Activated CD8-positive, alpha-beta memory T cell treated with anti-CD3 and anti-CD28 coated beads, Interleukin-2, amount 10 ng/mL, durations not matched to agents 7 days and 5 days (primary cell): ENCODE results near the gene KLK8. TPM values are rescaled to one million over a fixed set of nuclear protein-coding genes. Genes with fewer than 3 reads are reported as not detected.

Experiments
- ATAC-seq: fragments of 150-1000 bp; cut with Tn5 transposase; one replicate; pipeline ENCODE4 v1.10.0; 2021; ENCODE audit warnings: moderate library complexity
- CTCF ChIA-PET: fragments of 350-600 bp; sonication (Branson Sonifier 250); formaldehyde crosslinking; loops from one replicate; lab custom pipeline; 2021; ENCODE audit warnings: antibody characterized with exemption; lab: Charles Lee
- DNase-seq: peaks from one replicate; pipeline ENCODE4 v3.0.0-alpha.2; 2020
- H3K27ac Mint-ChIP-seq: one replicate; pipeline ENCODE4 v1.8.0; 2021; ENCODE audit warnings: mild to moderate bottlenecking, mixed read lengths
- H3K27me3 Mint-ChIP-seq: one replicate; pipeline ENCODE4 v1.8.0; 2021; ENCODE audit warnings: mixed read lengths
- H3K36me3 Mint-ChIP-seq: one replicate; pipeline ENCODE4 v1.8.0; 2021; ENCODE audit warnings: mild to moderate bottlenecking, mixed read lengths
- H3K4me1 Mint-ChIP-seq: one replicate; pipeline ENCODE4 v1.8.0; 2021; ENCODE audit warnings: mixed read lengths
- H3K4me3 Mint-ChIP-seq: one replicate; pipeline ENCODE4 v1.8.0; 2021; ENCODE audit warnings: mild to moderate bottlenecking, moderate library complexity, mixed read lengths
- H3K9me3 Mint-ChIP-seq: one replicate; pipeline ENCODE4 v1.8.0; 2022; ENCODE audit warnings: low read depth, mixed read lengths
- total RNA-seq, 2 experiments: library from RNA; stranded (reverse); gene quantifications; one replicate each; pipeline ENCODE4 v1.2.3, GENCODE V29; 2021

KLK8 gene
- total RNA-seq, 2 experiments from 2014 or later = not detected

DNA sequence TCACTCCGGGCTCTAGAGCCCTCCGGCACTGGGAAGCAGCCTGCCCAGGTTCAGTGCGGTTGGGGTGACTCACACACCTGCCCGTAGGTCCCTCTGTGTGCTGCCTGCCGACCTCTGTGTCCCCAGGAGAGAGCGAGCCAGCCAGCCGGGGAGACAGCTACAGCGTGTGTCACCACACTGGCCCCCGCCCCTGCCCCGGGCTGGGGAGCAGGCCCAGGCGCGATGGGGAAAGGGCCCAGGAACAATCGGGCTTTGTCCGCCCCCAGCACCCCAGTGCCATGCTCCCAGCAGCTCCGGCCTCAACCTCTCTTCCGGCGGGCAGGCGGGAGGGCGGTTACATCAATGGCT is 32.0 kb downstream of the KLK8 start, which contains the start of gene KLK6:
Gene KLK6, minus strand, starts transcription at position 179 of the 348 bp plus-strand sequence. CDS start 1,487 bp downstream, outside the sequence.
- no peak within 1 kb of the TSS for H3K4me3 Mint-ChIP-seq
- H3K4me1 Mint-ChIP-seq = no peaks in the 10 kb centered on the region
- H3K27ac Mint-ChIP-seq = no peak within 1 kb of the TSS
- ATAC-seq (no peak), DNase-seq (no peak)
- H3K36me3 Mint-ChIP-seq = no peaks in the 10 kb centered on the region
- peaks cover 2% of the 10 kb centered on the region for H3K27me3 Mint-ChIP-seq
- H3K9me3 Mint-ChIP-seq = no peaks in the 10 kb centered on the region
- CTCF ChIA-PET = no interaction called here

- DNase-seq (no peak), ATAC-seq (no peak)
- CTCF ChIA-PET = no interaction called here
- no peak overlapping the region for H3K4me3 Mint-ChIP-seq
- no peaks in the 10 kb centered on the region for H3K36me3 Mint-ChIP-seq
- peaks cover 2% of the 10 kb centered on the region for H3K27me3 Mint-ChIP-seq
- no peaks in the 10 kb centered on the region for H3K4me1 Mint-ChIP-seq
- H3K9me3 Mint-ChIP-seq = no peaks in the 10 kb centered on the region
- no peak overlapping the region for H3K27ac Mint-ChIP-seq
Measured at GRCh38 chr19:50968716-50969412, 32.5 kb downstream of the KLK8 start.

DNA sequence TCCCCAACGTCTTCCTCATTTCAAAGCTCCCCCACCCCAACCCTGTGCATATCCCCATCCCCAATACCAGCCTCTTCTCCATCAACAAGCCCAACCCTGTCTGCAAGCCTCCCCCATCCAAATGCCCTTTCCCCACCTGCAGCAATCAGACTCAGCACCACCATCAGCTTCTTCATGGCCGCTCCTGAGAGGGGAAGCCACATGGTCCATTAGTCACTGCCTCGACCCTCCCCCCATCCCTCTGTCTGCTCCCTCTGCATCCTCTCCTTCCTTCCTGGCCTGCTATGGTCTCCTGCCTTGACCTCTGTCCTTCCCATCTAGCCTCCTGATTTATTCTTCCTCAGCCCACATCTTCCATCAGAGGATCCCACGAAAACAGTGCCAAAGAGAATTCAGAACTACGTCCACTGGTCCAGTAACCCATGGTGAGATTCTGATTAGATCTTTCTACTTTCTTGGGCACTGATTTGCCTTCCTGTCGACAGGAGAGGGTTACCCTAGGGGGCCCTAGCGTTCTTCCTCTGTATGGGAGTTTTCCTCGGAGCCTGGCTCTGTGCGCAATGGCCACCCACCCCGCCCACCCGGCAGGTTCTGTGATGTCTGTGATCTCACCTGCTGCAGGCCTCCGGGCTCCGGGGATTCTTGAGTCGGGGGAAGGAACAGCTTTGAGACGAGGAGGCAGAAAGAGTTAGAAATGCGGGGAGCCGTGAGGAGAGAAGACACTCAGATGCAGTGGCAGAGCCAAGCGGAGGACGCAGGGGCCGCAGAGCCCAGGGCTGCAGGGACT is 33.3 kb downstream of the KLK8 start:
- DNase-seq = no peak
- Mint-ChIP-seq H3K27me3 (peaks cover 2% of the 10 kb centered on the region), H3K9me3 (no peaks in the 10 kb centered on the region), H3K36me3 (no peaks in the 10 kb centered on the region), H3K27ac (no peak overlapping the region), H3K4me1 (no peaks in the 10 kb centered on the region), H3K4me3 (no peak overlapping the region)
- CTCF ChIA-PET = no interaction called here
- no peak for ATAC-seq

DNA sequence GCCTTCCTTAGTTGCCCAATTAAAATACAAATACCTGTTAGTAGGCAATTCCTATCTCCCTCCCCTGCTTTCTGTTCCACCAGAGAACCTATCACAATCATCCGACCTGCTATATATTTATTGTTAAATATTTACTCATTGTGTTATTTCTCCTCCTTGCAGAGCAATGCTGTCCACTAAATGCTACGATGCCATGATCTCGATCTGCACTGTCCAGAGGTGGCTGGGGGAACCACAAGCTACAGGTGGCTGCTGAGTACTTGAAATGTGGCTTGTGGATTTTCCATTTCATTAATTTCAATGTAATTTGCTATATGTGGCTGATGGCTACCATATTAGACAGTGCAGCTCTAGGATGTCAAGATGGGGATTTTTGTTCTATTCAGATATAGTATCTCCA is 37.1 kb downstream of the KLK8 start:
- H3K27ac Mint-ChIP-seq = no peak overlapping the region
- CTCF ChIA-PET = no interaction called here
- peaks cover 2% of the 10 kb centered on the region for H3K27me3 Mint-ChIP-seq
- DNase-seq = no peak
- no peak overlapping the region for H3K4me3 Mint-ChIP-seq
- no peak for ATAC-seq
- peaks cover 8% of the 10 kb centered on the region for H3K9me3 Mint-ChIP-seq
- no peaks in the 10 kb centered on the region for H3K36me3 Mint-ChIP-seq
- no peaks in the 10 kb centered on the region for H3K4me1 Mint-ChIP-seq

DNA sequence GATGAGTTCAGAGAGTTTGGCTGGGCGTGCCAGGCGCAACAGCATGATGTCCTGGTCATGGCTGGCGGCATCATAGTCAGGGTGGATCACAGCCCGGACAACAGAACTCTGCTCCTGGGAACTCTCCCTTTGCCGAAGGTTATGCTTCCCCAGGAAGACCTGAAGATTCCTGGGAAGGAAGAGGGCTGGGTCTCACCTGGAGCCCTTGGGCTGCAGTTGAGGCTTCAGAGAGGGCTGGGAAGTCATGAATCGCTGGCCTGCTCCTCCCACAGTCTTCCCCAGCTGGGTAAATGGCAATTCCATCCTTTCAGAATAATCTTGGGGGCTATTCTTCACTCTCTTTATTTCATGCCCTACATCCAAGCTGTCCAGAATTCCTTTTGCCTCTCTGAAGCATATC is 38.0 kb downstream of the KLK8 start:
- H3K27me3 Mint-ChIP-seq = peaks cover 2% of the 10 kb centered on the region
- ATAC-seq = no peak
- no peak overlapping the region for H3K4me3 Mint-ChIP-seq
- no peaks in the 10 kb centered on the region for H3K36me3 Mint-ChIP-seq
- peaks cover 9% of the 10 kb centered on the region for H3K9me3 Mint-ChIP-seq
- H3K27ac Mint-ChIP-seq = no peak overlapping the region
- DNase-seq = no peak
- no peaks in the 10 kb centered on the region for H3K4me1 Mint-ChIP-seq
- CTCF ChIA-PET = no interaction called here

- Mint-ChIP-seq H3K27ac (no peak overlapping the region), H3K27me3 (peaks cover 2% of the 10 kb centered on the region), H3K4me3 (no peak overlapping the region), H3K9me3 (peaks cover 9% of the 10 kb centered on the region), H3K4me1 (no peaks in the 10 kb centered on the region), H3K36me3 (no peaks in the 10 kb centered on the region)
- DNase-seq (no peak), ATAC-seq (no peak)
- CTCF ChIA-PET = no interaction called here
Measured at GRCh38 chr19:50962245-50962644, 39.2 kb downstream of the KLK8 start.

- no peak overlapping the region for H3K27ac Mint-ChIP-seq
- H3K9me3 Mint-ChIP-seq = peaks cover 9% of the 10 kb centered on the region
- CTCF ChIA-PET = no interaction called here
- no peaks in the 10 kb centered on the region for H3K27me3 Mint-ChIP-seq
- H3K36me3 Mint-ChIP-seq = no peaks in the 10 kb centered on the region
- H3K4me3 Mint-ChIP-seq = no peak overlapping the region
- H3K4me1 Mint-ChIP-seq = no peaks in the 10 kb centered on the region
- ATAC-seq (no peak), DNase-seq (no peak)
Measured at GRCh38 chr19:50959731-50960500, 41.5 kb downstream of the KLK8 start.

- H3K4me1 Mint-ChIP-seq = no peaks in the 10 kb centered on the region
- H3K9me3 Mint-ChIP-seq = peaks cover 7% of the 10 kb centered on the region
- no peak for ATAC-seq
- CTCF ChIA-PET = no interaction called here
- peaks cover 2% of the 10 kb centered on the region for H3K27me3 Mint-ChIP-seq
- no peaks in the 10 kb centered on the region for H3K36me3 Mint-ChIP-seq
- no peak for DNase-seq
- no peak overlapping the region for H3K27ac Mint-ChIP-seq
- no peak overlapping the region for H3K4me3 Mint-ChIP-seq
Measured at GRCh38 chr19:50957587-50957986, 43.8 kb downstream of the KLK8 start.

DNA sequence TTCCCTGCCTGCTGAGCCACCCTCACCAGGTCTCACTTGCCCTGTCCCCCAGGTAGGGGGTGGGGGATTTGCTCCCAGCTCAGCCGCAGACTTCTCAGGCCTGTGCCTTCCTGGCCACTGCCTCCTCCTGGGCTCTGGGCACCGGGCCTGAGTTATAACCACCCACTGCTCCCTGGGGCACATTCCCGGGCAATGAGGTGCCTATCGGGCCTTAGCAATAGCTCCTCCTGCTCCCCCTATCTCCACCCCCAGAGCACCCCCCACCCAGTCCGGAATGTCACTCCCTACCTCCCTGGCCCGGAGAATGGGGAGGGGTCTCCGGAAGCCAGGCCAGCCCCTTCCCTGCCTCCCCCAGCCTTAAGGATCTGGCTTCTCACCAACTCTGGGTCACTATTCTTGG is 48.5 kb downstream of the KLK8 start, which contains the start of gene KLK5:
Gene KLK5, minus strand, starts transcription at position 129 of the 400 bp plus-strand sequence. CDS start 381 bp downstream, outside the sequence.
- CTCF ChIA-PET = no interaction called here
- Mint-ChIP-seq H3K4me1 (no peaks in the 10 kb centered on the region), H3K27ac (no peak within 1 kb of the TSS), H3K9me3 (no peaks in the 10 kb centered on the region), H3K4me3 (no peak within 1 kb of the TSS), H3K36me3 (no peaks in the 10 kb centered on the region), H3K27me3 (peaks cover 2% of the 10 kb centered on the region)
- ATAC-seq (no peak), DNase-seq (no peak)

- ATAC-seq = no peak
- H3K4me1 Mint-ChIP-seq = no peaks in the 10 kb centered on the region
- no peaks in the 10 kb centered on the region for H3K36me3 Mint-ChIP-seq
- H3K9me3 Mint-ChIP-seq = no peaks in the 10 kb centered on the region
- H3K27ac Mint-ChIP-seq = no peak overlapping the region
- H3K27me3 Mint-ChIP-seq = peaks cover 8% of the 10 kb centered on the region
- CTCF ChIA-PET = no interaction called here
- no peak for DNase-seq
- no peak overlapping the region for H3K4me3 Mint-ChIP-seq
Measured at GRCh38 chr19:50949861-50950260, 51.5 kb downstream of the KLK8 start.

DNA sequence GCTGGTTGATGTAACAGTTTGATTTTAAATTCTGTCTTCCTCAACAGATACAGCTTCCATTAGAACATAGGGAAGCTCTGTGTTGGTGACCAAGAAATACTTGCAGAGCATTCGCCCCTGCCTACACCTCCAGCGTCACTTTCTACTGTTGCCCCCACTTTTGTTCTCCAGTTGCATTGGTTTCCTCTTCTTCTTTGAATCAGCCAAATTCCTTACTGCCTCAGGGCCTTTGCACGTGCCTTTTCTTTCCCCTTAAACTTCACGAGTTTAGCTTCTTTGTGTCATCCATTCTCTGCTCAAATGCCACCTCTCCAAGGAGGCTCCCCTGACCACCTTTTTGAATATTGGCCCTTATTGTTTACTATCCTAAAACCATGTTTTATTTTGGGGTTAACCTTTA is 54.3 kb downstream of the KLK8 start:
- H3K9me3 Mint-ChIP-seq = peaks cover 2% of the 10 kb centered on the region
- H3K27me3 Mint-ChIP-seq = peaks cover 6% of the 10 kb centered on the region
- H3K27ac Mint-ChIP-seq = no peak overlapping the region
- DNase-seq (no peak), ATAC-seq (no peak)
- no peaks in the 10 kb centered on the region for H3K4me1 Mint-ChIP-seq
- no peaks in the 10 kb centered on the region for H3K36me3 Mint-ChIP-seq
- H3K4me3 Mint-ChIP-seq = no peak overlapping the region
- CTCF ChIA-PET = interaction anchor here (1.0 to 1.5 kb wide), 2 partner anchors 25 kb away, joined by 3 to 4 read pairs; no protein-coding TSS in a partner anchor
